ENCODE measurements around the gene SLC37A1. TPM values are rescaled to one million over a fixed set of nuclear protein-coding genes. Genes with fewer than 3 reads are reported as not detected.

The SLC37A1 gene
- total RNA-seq, 1 experiment from 2014 or later = 11.2 TPM

DNA sequence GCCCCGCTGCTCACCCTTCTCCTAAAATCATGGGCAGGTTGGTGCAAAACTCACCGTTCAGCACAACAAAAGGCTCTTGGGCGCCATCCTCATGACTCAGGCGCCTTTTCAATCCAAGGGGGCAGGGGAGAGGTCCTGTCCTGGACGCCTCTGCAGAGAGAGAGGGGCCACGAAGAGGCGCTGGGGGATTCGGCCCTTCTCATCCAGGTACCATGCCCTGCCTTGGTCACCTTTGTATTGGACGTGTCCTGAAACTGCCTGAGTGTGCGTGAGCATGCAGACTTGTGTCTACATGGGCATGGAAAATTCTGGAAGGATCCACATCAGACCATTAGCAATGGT lies 53.5 kb downstream of the SLC37A1 start:
- CTCF ChIA-PET = no interaction called here

DNA sequence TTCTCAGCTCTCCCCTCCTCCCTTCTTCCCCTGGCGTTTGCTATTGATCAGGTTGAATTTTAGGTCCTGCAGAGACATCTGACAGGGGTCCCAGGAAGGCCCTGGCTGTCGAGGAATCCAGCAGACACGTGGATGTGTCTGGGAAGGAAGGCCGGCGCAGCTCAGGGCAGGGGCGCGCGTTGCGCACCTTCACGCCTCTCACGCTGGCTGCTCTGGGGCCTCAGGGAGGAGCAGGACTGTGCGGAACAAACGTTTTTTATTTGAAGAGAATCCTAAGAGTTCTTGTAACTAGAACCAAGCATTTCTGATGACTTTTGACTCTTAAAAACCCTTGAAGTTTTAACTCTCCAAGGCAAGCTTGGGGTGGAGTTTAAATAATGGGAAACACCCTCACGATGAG lies 54.2 kb downstream of the SLC37A1 start:
- H3K4me3 ChIP-seq (ENCODE audit: low read depth, low read length, poor library complexity, severe bottlenecking) = no peak overlapping the region
- ChIA-PET CTCF (no interaction called here), POLR2A (ENCODE audit: low non-redundant PET) (no interaction called here)
- no peak overlapping the region for H3K27ac ChIP-seq (ENCODE audit: low read depth, low read length, poor library complexity, severe bottlenecking)
- TF ChIP-seq EZH2 (IDR thresholded peaks at IDR 0.05; ENCODE audit: borderline replicate concordance, low read depth, low read length, poor library complexity, severe bottlenecking) = no peak
- TF ChIP-seq, protein P1, sequence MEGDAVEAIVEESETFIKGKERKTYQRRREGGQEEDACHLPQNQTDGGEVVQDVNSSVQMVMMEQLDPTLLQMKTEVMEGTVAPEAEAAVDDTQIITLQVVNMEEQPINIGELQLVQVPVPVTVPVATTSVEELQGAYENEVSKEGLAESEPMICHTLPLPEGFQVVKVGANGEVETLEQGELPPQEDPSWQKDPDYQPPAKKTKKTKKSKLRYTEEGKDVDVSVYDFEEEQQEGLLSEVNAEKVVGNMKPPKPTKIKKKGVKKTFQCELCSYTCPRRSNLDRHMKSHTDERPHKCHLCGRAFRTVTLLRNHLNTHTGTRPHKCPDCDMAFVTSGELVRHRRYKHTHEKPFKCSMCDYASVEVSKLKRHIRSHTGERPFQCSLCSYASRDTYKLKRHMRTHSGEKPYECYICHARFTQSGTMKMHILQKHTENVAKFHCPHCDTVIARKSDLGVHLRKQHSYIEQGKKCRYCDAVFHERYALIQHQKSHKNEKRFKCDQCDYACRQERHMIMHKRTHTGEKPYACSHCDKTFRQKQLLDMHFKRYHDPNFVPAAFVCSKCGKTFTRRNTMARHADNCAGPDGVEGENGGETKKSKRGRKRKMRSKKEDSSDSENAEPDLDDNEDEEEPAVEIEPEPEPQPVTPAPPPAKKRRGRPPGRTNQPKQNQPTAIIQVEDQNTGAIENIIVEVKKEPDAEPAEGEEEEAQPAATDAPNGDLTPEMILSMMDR (conservative IDR thresholded peaks at IDR 0.05; ENCODE audit: low read depth, low read length) = no peak
- H3K4me1 ChIP-seq (ENCODE audit: insufficient read depth, low read length, poor library complexity, severe bottlenecking) = no peaks in the 10 kb centered on the region
- H3K9me3 ChIP-seq (ENCODE audit: low read depth, low read length, poor library complexity, severe bottlenecking) = no peaks in the 10 kb centered on the region
- BruUV-seq (replicated peaks) = no TSS peak
- no peaks in the 10 kb centered on the region for H3K36me3 ChIP-seq (ENCODE audit: insufficient read depth, low read length, poor library complexity, severe bottlenecking)
- DNase-seq (ENCODE audit: low spot score) = no peak
- intact Hi-C loops (cut with micrococcal nuclease; ENCODE audit: unreplicated experiment) = no loop called here
- H3K27me3 ChIP-seq (replicated peaks; ENCODE audit: insufficient read depth, low read depth, low read length, poor library complexity) = no peaks in the 10 kb centered on the region

More for the DNA sequence above, 53.5 kb downstream of the SLC37A1 start:
- intact Hi-C loops (cut with micrococcal nuclease; ENCODE audit: unreplicated experiment) = no loop called here
- H3K4me1 ChIP-seq (ENCODE audit: insufficient read depth, low read length, poor library complexity, severe bottlenecking) = no peaks in the 10 kb centered on the region
- no peaks in the 10 kb centered on the region for H3K9me3 ChIP-seq (ENCODE audit: low read depth, low read length, poor library complexity, severe bottlenecking)
- POLR2A ChIA-PET (ENCODE audit: low non-redundant PET) = no interaction called here
- no peak overlapping the region for H3K4me3 ChIP-seq (ENCODE audit: low read depth, low read length, poor library complexity, severe bottlenecking)
- H3K27ac ChIP-seq (ENCODE audit: low read depth, low read length, poor library complexity, severe bottlenecking) = no peak overlapping the region
- TF ChIP-seq, protein P1 (conservative IDR thresholded peaks at IDR 0.05; ENCODE audit: low read depth, low read length) = no peak
- TF ChIP-seq EZH2 (IDR thresholded peaks at IDR 0.05; ENCODE audit: borderline replicate concordance, low read depth, low read length, poor library complexity, severe bottlenecking) = no peak
- H3K36me3 ChIP-seq (ENCODE audit: insufficient read depth, low read length, poor library complexity, severe bottlenecking) = no peaks in the 10 kb centered on the region
- BruUV-seq (replicated peaks) = no TSS peak
- DNase-seq (ENCODE audit: low spot score) = no peak
- H3K27me3 ChIP-seq (replicated peaks; ENCODE audit: insufficient read depth, low read depth, low read length, poor library complexity) = no peaks in the 10 kb centered on the region

DNA sequence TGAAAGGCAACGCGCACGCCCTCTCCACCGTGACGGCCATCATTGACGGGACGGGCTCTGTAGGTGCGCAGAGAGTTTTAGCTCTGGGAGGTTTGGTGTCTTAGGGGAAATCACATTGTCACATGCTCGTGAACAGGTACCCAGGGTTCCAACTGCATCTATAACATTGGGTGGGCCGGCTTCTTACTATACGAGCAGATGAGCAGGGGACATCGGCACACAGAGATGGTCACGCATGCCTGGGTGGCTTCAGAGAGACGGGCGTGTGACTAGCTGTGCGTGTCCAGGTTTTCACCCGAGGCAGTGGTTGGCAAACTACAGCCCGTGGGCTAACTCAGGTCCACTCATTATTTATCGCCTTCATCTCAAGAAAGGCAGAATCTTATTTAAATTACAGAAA lies 54.7 kb downstream of the SLC37A1 start:
- DNase-seq (ENCODE audit: low spot score) = no peak
- no peaks in the 10 kb centered on the region for H3K4me1 ChIP-seq (ENCODE audit: insufficient read depth, low read length, poor library complexity, severe bottlenecking)
- ChIA-PET CTCF (no interaction called here), POLR2A (ENCODE audit: low non-redundant PET) (no interaction called here)
- H3K36me3 ChIP-seq (ENCODE audit: insufficient read depth, low read length, poor library complexity, severe bottlenecking) = no peaks in the 10 kb centered on the region
- H3K4me3 ChIP-seq (ENCODE audit: low read depth, low read length, poor library complexity, severe bottlenecking) = no peak overlapping the region
- H3K27ac ChIP-seq (ENCODE audit: low read depth, low read length, poor library complexity, severe bottlenecking) = no peak overlapping the region
- H3K27me3 ChIP-seq (replicated peaks; ENCODE audit: insufficient read depth, low read depth, low read length, poor library complexity) = no peaks in the 10 kb centered on the region
- no TSS peak for BruUV-seq (replicated peaks)
- intact Hi-C loops (cut with micrococcal nuclease; ENCODE audit: unreplicated experiment) = no loop called here
- H3K9me3 ChIP-seq (ENCODE audit: low read depth, low read length, poor library complexity, severe bottlenecking) = no peaks in the 10 kb centered on the region
- TF ChIP-seq EZH2 (IDR thresholded peaks at IDR 0.05; ENCODE audit: borderline replicate concordance, low read depth, low read length, poor library complexity, severe bottlenecking) = no peak
- TF ChIP-seq, protein P1 (conservative IDR thresholded peaks at IDR 0.05; ENCODE audit: low read depth, low read length) = no peak

Data from A673 (cell line).